ENCODE measurements around the gene KCTD12.
"Not testable (repeated sequence)": the region's sequence is repeated elsewhere in the genome, so short reads cannot be mapped to it uniquely, and the experiment has no call there.

DNA sequence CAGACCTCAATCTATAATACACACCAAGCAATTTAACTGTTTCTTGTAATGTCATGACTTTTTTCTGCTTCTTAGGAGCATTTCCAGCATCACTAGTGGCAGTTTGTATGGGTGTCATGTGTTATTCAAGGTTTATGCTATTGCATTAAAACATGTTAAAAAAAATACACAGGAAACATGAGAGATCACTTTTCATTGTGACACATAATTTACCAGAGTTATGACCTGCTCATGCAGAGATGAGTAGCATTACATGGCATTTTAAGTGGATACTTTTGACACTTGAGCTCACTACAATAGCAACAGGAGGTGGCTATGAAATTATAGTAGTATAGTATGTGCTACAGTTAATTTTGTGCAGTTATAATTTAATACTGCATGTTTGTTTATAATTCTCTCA is 11.0 kb upstream of the KCTD12 start:
- TF ChIP-seq, protein P1, sequence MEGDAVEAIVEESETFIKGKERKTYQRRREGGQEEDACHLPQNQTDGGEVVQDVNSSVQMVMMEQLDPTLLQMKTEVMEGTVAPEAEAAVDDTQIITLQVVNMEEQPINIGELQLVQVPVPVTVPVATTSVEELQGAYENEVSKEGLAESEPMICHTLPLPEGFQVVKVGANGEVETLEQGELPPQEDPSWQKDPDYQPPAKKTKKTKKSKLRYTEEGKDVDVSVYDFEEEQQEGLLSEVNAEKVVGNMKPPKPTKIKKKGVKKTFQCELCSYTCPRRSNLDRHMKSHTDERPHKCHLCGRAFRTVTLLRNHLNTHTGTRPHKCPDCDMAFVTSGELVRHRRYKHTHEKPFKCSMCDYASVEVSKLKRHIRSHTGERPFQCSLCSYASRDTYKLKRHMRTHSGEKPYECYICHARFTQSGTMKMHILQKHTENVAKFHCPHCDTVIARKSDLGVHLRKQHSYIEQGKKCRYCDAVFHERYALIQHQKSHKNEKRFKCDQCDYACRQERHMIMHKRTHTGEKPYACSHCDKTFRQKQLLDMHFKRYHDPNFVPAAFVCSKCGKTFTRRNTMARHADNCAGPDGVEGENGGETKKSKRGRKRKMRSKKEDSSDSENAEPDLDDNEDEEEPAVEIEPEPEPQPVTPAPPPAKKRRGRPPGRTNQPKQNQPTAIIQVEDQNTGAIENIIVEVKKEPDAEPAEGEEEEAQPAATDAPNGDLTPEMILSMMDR (IDR thresholded peaks at IDR 0.05; ENCODE audit: insufficient read depth, low read length): not testable (repeated sequence)
- not testable (repeated sequence) for TF ChIP-seq GABPA, POLR2AphosphoS5 (IDR thresholded peaks at IDR 0.05; ENCODE audit: low read depth)
- TF ChIP-seq, protein P2, sequence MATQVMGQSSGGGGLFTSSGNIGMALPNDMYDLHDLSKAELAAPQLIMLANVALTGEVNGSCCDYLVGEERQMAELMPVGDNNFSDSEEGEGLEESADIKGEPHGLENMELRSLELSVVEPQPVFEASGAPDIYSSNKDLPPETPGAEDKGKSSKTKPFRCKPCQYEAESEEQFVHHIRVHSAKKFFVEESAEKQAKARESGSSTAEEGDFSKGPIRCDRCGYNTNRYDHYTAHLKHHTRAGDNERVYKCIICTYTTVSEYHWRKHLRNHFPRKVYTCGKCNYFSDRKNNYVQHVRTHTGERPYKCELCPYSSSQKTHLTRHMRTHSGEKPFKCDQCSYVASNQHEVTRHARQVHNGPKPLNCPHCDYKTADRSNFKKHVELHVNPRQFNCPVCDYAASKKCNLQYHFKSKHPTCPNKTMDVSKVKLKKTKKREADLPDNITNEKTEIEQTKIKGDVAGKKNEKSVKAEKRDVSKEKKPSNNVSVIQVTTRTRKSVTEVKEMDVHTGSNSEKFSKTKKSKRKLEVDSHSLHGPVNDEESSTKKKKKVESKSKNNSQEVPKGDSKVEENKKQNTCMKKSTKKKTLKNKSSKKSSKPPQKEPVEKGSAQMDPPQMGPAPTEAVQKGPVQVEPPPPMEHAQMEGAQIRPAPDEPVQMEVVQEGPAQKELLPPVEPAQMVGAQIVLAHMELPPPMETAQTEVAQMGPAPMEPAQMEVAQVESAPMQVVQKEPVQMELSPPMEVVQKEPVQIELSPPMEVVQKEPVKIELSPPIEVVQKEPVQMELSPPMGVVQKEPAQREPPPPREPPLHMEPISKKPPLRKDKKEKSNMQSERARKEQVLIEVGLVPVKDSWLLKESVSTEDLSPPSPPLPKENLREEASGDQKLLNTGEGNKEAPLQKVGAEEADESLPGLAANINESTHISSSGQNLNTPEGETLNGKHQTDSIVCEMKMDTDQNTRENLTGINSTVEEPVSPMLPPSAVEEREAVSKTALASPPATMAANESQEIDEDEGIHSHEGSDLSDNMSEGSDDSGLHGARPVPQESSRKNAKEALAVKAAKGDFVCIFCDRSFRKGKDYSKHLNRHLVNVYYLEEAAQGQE (IDR thresholded peaks at IDR 0.05; ENCODE audit: insufficient replicate concordance, low read depth): not testable (repeated sequence)

Data from HL-60 (cell line).